Lower leg skin (tissue), 4 donors: ENCODE measurements around the gene ROR1. TPM values are rescaled to one million over a fixed set of nuclear protein-coding genes. Genes with fewer than 3 reads are reported as not detected.

Source experiments
- DNase-seq, 2 donors: peaks; one replicate each; pipeline ENCODE4 v3.0.0-alpha.2; 2019; ENCODE audit warnings: low spot score in 2 of 2
- H3K4me3 ChIP-seq: fragments of 200-600 bp; sonication (generic); 2 replicates; pipeline ENCODE4 v1.5.1; 2017; ENCODE audit warnings: mild to moderate bottlenecking, low read depth; ENCODE audit not compliant: poor library complexity, severe bottlenecking
- CTCF ChIP-seq, 3 donors: fragments of 450-650 bp; IDR thresholded peaks; one replicate each; pipeline ENCODE4 v1.5.1; 2016; ENCODE audit warnings: antibody characterized with exemption in 3 of 3, mild to moderate bottlenecking in 3 of 3, moderate library complexity in 2 of 3
- POLR2A ChIP-seq, 2 donors: fragments of 450-650 bp; IDR thresholded peaks; one replicate each; pipeline ENCODE4 v1.6.1; 2016 to 2017; ENCODE audit warnings: antibody characterized with exemption in 2 of 2, mild to moderate bottlenecking in 1 of 2, moderate library complexity in 1 of 2
- WGBS, 2 donors: methylation state at CpG; one replicate each; pipeline ENCODE4 v1.1.5; 2018; 5-methylcytosine and 5-hydroxymethylcytosine counted together
- intact Hi-C: fragments of 100-400 bp; cut with DNase I; formaldehyde crosslinking; loops from one replicate; pipeline ENCODE4 v1.15.0; 2023; ENCODE audit warnings: low total_unique reads
- total RNA-seq, 4 donors: library from RNA; depleted of rRNA; stranded (reverse); fragments of >200 nt; gene quantifications; one replicate each; pipeline ENCODE4 v1.1.0, GENCODE V29; 2016

ROR1 gene
- total RNA-seq, 4 donors from 2014 or later: 12.9 to 28.6 (median 22.5) TPM

GRCh38 chr1:63891060-63891690 lies 117.4 kb downstream of the ROR1 start:
- WGBS, 2 donors: 81 to 83% methylated on average over 4 of the region's 4 CpGs
- DNase-seq: no peak
- intact Hi-C loops: no loop called here
- no peak for TF ChIP-seq CTCF (IDR thresholded peaks at IDR 0.05)
- no peak for TF ChIP-seq POLR2A (IDR thresholded peaks at IDR 0.05)
- no peak overlapping the region for H3K4me3 ChIP-seq

- 64 to 70% methylated on average over 8 of the region's 8 CpGs for whole genome bisulfite sequencing, 2 donors
- intact Hi-C loops: no loop called here
- DNase-seq: no peak
- TF ChIP-seq CTCF (IDR thresholded peaks at IDR 0.05): no peak
- no peak for TF ChIP-seq POLR2A (IDR thresholded peaks at IDR 0.05)
- H3K4me3 ChIP-seq: no peak overlapping the region
These were observed 119.0 kb downstream of the ROR1 start for GRCh38 chr1:63892632-63893395.

- TF ChIP-seq POLR2A (IDR thresholded peaks at IDR 0.05) (no peak), CTCF (IDR thresholded peaks at IDR 0.05) (no peak)
- no peak overlapping the region for H3K4me3 ChIP-seq
- intact Hi-C loops: no loop called here
- DNase-seq: no peak
- 96 to 97% methylated on average over 3 of the region's 3 CpGs for WGBS, 2 donors
These were observed 120.2 kb downstream of the ROR1 start for GRCh38 chr1:63893976-63894375.

GRCh38 chr1:63894627-63895265 lies 120.9 kb downstream of the ROR1 start:
- 84 to 86% methylated on average over 3 of the region's 3 CpGs for WGBS, 2 donors
- intact Hi-C loops: no loop called here
- H3K4me3 ChIP-seq: no peak overlapping the region

GRCh38 chr1:63896755-63897154 lies 122.9 kb downstream of the ROR1 start:
- no peak for DNase-seq
- H3K4me3 ChIP-seq: no peak overlapping the region
- WGBS, 2 donors: 81 to 91% methylated on average over 2 of the region's 2 CpGs
- intact Hi-C loops: no loop called here
- no peak for TF ChIP-seq CTCF (IDR thresholded peaks at IDR 0.05)
- no peak for TF ChIP-seq POLR2A (IDR thresholded peaks at IDR 0.05)

More at GRCh38 chr1:63894627-63895265, 120.9 kb downstream of the ROR1 start:
- no peak for DNase-seq
- TF ChIP-seq POLR2A (IDR thresholded peaks at IDR 0.05) (no peak), CTCF (IDR thresholded peaks at IDR 0.05) (no peak)
